ENCODE data around the gene LRG1. TPM values are rescaled to one million over a fixed set of nuclear protein-coding genes. Genes with fewer than 3 reads are reported as not detected.
A peak's percentile ranks its signal among the peaks of the same experiment; 100 is the strongest.

The LRG1 gene
- total and polyA plus RNA-seq, 2 of the 13 experiments (the other 11 are each of a cell fraction or from before 2014, with no cell fraction given): 12.0 to 39.3 TPM

DNA sequence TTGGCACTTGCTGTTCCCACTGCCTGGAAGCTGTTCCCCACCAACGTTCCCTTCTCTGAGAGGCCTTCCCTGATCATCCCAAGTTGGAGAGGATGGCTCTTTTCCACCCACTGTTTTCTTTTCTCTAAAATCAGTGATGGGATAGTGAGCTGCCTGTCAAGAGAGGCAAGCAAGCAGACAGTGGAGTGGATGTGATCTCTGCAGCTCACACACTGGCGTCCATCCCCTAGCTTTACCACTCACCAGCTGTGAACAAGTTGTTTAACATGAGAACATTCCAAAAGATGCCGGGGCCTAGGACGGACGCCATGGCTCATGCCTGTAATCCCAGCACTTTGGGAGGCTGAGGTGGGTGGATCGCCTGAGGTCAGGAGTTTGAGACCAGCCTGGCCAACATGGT is 47.7 kb upstream of the LRG1 start:
- no peak overlapping the region for H3K27ac ChIP-seq (ENCODE audit: extremely low read length, insufficient read depth, low read length)
- ATAC-seq: no peak
- H3K4me2 ChIP-seq (ENCODE audit: low read depth, low read length): 0 out of 2 replicates have a peak overlapping the region, but pooled peaks have one; percentile 98
- no peak for DNase-seq (ENCODE audit: low spot score)
- no peak overlapping the region for H3K9ac ChIP-seq (ENCODE audit: insufficient read depth, low read depth, low read length)
- CTCF ChIA-PET (ENCODE audit: low intra/inter-chr PET ratio, low total read pairs): no interaction called here
- H3K9me3 ChIP-seq (ENCODE audit: low read length): no peaks in the 10 kb centered on the region
- peaks cover 79% of the 10 kb centered on the region for H3K4me1 ChIP-seq (ENCODE audit: insufficient read depth, low read length)
- in situ Hi-C loops (cut with HindIII; ENCODE audit: extremely low pct_ligation_motif_present, low pct_unique_long_range_greater_than_20kb) (no loop called here), intact Hi-C loops (cut with micrococcal nuclease; ENCODE audit: unreplicated experiment) (loop anchor here (5.0 kb wide), 1 partner anchor 35 kb away; no protein-coding TSS in a partner anchor)
- TF ChIP-seq CHD2 (IDR thresholded peaks at IDR 0.05; ENCODE audit: low read depth, low read length) (no peak), ZMYM2 (CRISPR knock-in tag; IDR thresholded peaks at IDR 0.05) (0 out of 2 replicates have a peak, but pooled peaks have one; percentile 21), ZMYM3 (CRISPR knock-in tag; IDR thresholded peaks at IDR 0.05) (peak; percentile 87), ZNF556 (CRISPR knock-in tag; IDR thresholded peaks at IDR 0.05; ENCODE audit: borderline replicate concordance) (no peak), TBX2 (CRISPR knock-in tag; IDR thresholded peaks at IDR 0.05; ENCODE audit: borderline replicate concordance) (no peak), KDM1A (CRISPR knock-in tag; IDR thresholded peaks at IDR 0.05) (peak; percentile 33; the same call in 1 of the 2 replicates)
- TF ChIP-seq, protein P1, sequence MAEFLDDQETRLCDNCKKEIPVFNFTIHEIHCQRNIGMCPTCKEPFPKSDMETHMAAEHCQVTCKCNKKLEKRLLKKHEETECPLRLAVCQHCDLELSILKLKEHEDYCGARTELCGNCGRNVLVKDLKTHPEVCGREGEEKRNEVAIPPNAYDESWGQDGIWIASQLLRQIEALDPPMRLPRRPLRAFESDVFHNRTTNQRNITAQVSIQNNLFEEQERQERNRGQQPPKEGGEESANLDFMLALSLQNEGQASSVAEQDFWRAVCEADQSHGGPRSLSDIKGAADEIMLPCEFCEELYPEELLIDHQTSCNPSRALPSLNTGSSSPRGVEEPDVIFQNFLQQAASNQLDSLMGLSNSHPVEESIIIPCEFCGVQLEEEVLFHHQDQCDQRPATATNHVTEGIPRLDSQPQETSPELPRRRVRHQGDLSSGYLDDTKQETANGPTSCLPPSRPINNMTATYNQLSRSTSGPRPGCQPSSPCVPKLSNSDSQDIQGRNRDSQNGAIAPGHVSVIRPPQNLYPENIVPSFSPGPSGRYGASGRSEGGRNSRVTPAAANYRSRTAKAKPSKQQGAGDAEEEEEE (CRISPR knock-in tag; IDR thresholded peaks at IDR 0.05; ENCODE audit: borderline replicate concordance): no peak
- H3K27me3 ChIP-seq (ENCODE audit: control insufficient read depth in 1 of 2, insufficient read depth in 2 of 2, low read length in 2 of 2): peaks cover 0 to 7% of the 10 kb centered on the region in 2 experiments; a peak in 1 of 5 replicates
- no peaks in the 10 kb centered on the region for H3K79me2 ChIP-seq (ENCODE audit: insufficient read depth, low read length)
- BruUV-seq (replicated peaks): no TSS peak
- H3K36me3 ChIP-seq (replicated peaks in 1 of 2; ENCODE audit: control insufficient read depth in 1 of 2, insufficient read depth in 2 of 2, low read length in 2 of 2): no peaks in the 10 kb centered on the region
- WGBS (ENCODE audit: low lambda C conversion rate): 64% methylated on average over 6 of the region's 6 CpGs
- H3K4me3 ChIP-seq (replicated peaks in 1 of 3; ENCODE audit: insufficient read depth in 1 of 3, low read depth in 2 of 3, low read length in 3 of 3): no peak overlapping the region
- POLR2A ChIA-PET: interaction anchor here (0.6 kb wide), 1 partner anchor 141 kb away, joined by 6 read pairs; no protein-coding TSS in a partner anchor
- H2AFZ ChIP-seq (ENCODE audit: low read length): no peak overlapping the region
- no peaks in the 10 kb centered on the region for H4K20me1 ChIP-seq (ENCODE audit: insufficient read depth, low read length)
- FAIRE-seq: no peak
